HG03457 (cell line): ENCODE results near the gene ACOXL.

Source experiments
- ATAC-seq: cut with Tn5 transposase; IDR thresholded peaks from one replicate; pipeline ENCODE4 v1.9.1; 2021; ENCODE audit warnings: moderate number of reproducible peaks; ENCODE audit not compliant: unreplicated experiment

ACOXL gene

DNA sequence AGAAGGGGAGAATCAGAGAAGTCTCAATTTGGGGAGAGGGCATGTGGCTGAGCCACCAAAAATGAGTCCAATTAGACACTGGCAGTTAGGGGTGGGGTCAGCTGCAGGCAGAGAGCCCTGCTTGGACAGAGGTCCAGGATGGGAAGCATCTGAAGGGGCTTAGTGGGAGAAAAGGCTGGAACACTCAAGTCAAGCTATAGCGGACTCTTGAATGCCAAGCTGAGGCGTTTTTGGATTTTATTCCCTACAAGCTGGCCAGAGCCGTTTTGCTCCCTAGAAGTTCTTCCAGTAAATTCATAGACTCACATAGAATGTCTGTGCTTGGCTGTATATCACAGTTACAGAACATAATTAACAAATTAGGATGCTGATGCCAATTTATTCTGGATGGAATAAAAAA lies 172.8 kb downstream of the ACOXL start:
- no peak for ATAC-seq

DNA sequence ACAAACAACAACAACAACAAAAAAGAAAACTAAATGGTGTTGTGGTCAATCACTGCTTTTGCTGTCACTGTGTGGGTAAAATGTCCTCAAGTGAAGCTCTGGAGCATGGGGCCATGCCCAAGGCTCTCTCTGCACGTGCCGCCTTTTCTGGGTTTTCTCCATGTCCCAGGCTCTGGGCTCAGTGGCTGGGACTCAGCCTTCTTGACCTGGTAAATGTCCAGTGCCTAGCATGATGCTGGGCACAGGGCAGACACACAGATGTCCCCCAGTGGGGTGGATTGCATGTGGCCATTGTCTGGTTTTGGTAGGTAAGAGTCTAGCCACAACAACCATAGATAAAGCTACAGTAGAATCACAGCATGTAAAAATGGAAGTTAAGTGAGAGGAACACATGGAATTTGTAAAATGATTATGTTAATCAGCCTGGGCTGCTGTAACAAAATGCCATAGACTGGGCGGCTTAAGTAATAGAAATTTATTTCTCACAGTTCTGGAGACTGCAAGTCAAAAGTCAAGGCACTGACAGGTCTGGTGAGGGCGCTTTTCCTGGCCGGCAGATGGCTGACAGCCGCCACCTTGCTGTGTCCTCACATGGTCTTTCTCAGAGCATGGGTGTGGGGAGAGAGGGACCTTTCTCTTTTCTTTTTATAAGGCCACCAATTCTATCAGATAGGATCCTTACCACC lies 174.4 kb downstream of the ACOXL start:
- ATAC-seq = no peak

DNA sequence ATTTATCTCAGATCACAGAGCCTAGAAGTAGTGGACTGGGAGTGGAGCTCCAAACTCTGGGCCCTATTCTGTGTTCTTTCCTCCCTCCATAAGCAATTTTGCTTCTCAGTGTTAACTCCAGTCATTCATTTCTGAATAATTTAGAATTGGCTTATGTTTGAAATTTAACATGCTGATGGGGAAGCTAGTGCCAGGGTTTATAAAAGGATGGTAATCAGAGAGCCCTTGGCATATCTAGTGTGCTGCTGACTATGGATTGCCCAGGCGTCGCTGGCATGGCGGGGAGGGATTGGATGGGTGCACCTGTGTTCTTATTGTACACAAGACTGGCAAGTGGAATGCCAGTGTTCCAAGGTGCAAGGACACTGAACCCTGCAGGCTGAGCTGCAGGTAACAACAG lies 177.1 kb downstream of the ACOXL start:
- no peak for ATAC-seq

DNA sequence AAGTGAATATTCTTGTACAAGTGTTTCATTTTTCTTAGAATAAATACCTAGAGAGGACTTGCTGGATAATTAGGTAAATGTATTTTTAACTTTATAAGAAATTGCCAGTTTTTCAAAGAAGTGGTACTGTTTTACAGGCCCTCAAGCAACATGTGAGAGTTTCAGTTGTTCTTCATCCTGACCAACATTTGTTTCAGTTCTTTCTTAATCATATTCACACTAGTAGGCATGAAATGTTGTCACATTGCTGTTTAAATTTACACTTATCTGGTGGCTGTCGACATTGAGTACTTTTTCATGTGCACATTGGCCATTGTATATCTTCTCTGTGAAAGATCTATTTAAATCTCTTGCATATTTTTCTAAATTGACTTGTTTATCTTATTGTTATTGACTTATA lies 178.1 kb downstream of the ACOXL start:
- ATAC-seq = no peak

DNA sequence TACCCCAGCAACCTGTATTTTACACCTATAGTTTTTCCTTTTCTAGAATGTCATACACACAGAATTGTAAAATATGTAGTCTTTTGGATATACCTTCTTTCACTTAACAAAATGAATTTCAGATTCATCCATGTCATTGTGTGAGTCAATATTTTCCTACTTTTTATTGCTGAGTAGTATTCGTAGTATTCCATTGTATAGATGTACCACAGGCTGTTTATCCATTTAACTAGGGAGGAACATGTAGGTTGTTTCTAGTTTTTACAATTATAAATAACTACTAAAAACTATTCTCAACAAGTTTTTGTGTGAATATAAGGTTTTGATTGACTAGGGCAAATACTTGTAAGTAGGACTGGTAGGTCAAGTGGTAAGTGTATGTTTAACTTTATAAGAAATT lies 187.4 kb downstream of the ACOXL start:
- ATAC-seq = no peak

DNA sequence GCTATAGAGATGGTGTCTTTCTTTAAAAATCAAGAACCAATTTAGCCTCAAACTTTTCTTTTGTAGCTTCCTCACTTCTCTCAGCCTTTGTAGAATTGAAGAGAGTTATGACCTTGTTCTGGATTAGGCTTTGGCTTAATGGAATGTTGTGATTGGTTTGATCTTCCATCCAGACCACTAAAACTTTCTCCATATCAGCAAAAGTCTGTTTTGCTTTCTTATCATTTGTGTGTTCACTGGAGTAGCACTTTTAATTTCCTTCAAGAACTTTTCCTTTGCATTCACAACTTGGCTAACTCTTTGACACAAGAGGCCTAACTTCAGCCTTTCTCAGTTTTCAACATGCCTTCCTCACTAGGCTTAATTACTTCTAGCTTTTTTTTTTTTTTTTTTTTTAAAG lies 193.1 kb downstream of the ACOXL start:
- no peak for ATAC-seq

DNA sequence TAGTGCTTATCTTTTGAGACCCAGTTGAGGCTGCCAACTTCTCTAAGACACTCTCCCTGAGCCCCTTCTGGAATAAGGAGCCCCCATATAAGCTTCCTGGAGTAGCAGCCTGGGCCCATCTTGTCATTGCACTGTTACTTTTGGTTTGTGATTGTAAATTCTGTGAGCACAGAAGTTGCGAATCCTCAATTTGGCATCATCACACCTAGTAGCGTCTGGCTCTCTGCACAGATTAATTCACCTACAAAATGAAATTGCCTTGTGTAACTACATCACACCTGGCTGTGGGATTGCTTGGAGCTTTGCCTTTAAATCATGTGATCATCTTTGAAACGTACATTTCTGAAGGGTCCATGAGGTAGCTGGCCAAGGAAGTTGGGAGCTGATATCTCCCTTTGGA lies 195.2 kb downstream of the ACOXL start:
- no peak for ATAC-seq

DNA sequence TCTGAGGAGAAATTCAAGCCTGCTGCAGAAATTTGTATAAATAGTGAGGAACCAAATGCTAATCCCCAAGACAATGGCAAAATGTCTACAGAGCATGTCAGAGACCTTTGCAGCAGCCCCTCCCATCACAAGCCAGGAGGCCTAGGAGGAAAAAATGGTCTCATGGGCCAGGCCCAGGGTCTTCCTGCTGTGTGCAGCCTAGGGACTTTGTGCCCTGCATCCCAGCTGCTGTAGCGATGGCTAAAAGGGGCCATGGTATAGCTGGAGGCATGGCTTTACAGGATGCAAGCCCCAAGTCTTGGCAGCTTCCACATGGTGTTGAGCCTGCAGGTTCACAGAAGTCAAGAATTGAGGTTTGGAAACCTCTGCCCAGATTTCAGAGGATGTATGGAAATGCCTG lies 197.2 kb downstream of the ACOXL start:
- ATAC-seq = no peak

DNA sequence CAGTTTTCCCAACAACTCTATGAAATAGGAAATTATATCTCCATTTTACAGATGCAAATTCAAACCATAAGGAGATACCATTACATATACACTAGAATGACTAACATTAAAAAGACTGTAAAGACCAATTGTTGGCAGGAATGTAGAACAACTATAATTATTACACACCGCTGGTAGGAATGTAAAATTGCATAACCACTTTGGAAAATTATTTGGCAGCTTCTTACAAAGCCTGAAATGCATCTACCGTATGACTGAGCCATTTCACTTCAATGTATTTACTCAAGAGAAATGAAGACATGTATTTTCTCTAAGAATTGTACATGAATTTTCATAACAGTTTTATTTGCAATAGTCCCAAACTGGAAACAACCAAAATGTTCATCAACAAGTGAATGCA lies 199.3 kb downstream of the ACOXL start:
- ATAC-seq = no peak

DNA sequence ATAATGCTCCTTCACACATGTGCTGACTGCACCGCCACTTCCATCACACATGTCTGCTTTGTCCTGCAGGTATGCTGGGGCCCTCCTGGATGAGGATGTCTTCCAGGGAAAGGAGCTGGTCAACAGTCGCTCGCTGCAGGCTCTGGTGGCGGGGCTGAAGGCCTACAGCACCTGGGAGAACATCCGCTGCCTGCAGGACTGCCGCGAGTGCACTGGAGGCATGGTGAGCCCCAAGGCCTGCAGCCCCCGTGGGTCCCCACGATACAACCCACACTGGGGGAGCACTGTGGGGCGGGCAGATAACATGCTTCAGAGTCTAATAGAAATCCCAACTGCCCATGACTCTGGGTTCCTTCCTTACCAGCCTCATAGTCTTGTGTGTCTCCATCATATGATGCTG lies 201.0 kb downstream of the ACOXL start:
- no peak for ATAC-seq

DNA sequence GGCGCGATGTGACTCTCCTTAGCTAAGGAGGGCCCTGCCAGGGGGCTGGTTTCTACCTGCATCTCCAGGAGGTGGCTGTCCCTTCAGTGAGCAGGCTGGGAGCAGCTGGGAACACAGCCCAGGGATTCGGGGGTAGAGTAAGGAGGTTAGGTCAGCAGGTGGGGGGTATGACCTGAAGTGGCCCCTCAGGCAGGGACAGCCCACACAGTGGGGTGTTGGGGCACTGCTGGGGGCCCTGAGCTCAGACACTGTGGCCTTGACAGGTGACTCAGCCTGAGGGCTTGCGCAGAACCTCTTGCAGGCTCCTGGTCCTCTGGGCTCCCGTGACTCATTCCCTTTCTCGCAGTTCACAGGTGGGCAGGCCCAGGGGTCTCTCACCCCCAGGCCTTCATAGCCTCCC lies 202.6 kb downstream of the ACOXL start:
- no peak for ATAC-seq

DNA sequence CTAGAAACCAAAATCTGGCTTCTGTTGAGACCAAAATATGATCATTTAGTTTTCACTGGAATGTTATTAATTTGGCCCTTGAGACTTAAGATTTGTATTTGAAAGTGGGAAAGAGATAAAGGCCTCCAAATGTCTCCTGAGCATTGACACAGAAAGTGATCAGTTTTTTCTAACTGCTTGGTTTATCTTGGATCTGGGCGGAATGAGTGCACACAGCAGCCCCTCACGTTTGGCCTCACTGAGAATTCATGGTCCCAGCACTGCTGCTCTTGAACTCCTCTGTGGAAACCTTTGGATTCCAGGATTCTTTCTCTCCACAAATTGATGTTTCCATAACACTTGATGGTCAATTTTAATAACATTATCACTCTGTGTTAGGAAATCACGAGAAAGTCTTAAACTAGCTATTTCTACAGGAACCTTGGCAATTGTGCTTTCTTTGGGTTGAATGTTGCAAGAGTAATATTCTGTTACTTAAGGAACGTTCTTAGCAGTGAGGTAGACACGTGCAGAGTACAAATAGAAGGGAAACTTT lies 208.1 kb downstream of the ACOXL start:
- ATAC-seq = no peak

DNA sequence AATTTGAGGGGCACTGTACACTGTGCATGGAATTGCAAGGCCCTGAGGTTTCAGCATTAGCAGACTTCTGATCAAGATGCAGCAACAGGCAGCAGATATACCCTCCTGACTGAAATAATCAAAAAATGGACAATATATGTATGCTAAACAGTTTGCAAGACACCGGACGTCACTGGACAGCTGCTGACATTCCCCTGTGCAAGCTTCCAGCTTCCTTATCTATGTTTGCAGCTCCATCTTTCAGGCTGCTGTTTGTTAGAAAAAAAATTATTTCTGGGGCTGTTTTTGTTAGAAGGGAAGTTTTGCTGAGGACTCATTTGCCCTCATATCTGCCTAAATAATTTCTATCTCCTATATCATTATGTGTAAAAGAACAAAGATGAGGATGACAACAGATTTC lies 208.9 kb downstream of the ACOXL start:
- no peak for ATAC-seq

DNA sequence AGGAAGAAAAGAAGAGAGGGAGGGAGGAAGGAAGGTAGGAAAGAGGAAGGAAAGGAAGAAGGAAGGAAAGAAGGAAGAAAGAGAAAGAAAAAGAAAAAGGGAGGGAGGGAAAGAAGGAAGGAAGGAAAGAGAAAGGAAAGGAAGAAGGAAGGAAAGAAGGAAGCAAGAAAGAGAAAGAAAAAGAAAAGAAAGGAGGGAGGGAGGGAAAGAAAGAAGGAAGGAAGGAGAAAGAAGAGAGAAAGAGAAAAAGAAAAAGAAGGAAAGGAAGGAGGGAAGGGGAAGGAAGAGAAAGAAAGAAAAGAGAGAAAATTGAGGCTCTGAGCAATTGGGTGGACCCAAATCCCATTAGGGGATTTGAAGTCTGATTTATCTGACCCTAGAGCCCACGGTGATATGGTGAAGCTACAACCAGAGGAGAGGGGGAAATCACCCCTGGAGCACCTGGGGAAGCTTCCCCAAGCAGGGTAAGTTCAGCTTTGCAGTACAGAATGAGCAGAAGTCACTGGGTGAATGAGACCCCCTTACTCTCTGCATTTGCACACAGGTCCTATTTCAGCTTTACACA lies 210.8 kb downstream of the ACOXL start:
- no peak for ATAC-seq

DNA sequence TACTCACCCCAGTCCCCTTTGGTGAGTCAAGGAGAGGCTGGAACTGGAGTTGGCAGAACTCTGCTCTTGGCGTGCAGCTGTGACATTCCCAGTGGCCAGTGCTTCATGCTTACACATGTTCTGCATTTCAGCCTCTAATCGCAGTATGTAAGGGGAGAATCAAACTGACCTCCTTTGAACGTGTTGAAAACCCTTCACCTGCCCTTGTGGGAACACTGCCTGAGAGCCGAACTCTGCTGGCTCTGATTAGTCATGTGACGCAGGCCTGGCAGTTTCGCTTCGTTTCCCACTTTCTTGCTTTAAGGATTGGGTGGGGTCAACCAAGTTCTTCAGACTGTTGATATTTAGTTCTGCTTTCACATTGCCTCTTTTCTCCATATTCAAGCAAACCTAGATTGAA lies 214.5 kb downstream of the ACOXL start:
- no peak for ATAC-seq

DNA sequence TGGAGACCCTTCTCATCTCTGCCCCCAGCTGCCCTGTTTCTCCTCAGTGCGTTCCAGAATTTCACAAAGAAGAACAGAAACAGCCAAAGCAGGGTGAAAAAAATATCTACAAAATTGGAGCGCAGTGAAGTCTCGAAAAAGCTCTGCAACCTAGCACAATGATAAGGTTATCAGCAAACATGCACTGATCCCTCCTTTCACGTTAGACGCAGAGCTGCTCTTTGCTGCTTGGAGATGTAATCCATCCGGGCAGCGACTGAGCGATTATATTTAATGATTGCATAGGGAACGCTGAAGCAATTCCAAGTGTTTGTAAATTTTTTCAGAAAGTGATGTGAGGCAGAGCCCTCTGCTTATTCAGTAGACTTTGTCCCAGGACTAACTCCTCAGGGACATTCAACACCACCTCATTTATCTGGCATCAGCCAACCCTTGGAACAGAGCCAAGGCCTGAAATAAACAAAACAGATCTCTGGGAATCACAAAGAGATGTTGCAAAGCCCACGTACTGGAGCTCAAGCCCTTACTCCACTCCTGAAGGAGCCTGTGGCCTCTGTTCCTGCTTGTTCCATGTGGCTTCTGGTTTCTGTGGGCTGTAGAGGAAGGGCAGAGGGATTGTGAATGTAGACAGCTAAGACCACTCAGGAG lies 215.8 kb downstream of the ACOXL start:
- no peak for ATAC-seq

DNA sequence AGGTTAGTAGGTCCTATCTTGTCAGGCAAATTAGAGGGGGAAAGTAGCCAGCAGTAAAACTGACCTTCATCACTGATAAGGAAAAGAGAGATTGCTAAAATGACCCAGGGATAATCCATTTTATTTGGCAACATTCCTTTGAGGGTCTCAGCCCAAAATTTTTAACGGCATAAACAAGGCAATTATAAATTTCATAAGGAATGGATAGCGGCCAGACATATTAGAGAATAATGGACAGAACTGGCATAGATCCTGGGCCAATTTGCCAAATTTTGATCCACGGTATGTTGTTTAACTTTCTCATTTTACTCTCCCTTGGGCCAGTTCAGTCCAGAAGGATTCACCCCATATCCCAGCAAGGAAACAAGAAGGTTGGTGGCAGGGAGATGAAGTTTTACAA lies 217.9 kb downstream of the ACOXL start:
- ATAC-seq = no peak

DNA sequence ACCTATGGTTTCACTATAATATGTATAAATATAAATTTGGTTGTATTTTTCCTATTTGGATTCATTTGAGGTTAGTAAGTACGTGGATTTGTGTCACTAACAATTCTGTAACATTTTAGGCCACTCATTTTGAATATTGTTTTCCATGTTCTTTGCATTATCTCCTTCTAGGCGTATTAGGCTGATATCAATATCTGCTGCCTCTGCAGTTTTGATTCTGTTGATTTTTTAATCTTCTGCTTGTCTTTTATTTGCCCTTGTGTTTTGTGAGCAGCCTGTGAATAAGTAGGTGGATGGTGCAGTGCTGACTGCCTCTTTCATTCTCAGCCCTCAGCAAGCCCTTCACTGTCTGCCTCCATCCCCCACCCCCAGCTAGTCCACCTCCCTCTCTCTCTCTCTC lies 222.7 kb downstream of the ACOXL start:
- no peak for ATAC-seq

DNA sequence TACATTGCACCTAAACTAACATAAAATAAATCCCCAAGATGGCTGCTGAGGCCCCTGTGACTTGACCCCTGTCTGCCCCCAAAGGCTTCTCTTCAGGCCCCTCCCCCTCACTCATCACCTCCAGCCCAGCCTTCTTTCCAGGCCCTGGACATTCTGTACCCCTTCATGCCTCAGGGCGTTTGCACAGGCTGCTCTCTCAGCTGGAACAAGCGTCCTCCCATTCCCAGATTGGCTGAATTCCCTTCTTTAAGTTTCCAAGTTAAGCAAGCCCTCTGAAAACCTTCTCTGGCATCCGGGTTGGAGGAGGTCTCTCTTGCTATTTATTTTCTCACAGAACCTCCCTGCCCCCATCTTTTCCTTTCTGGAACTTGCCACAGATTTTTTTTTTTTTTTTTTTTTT lies 223.2 kb downstream of the ACOXL start:
- no peak for ATAC-seq

DNA sequence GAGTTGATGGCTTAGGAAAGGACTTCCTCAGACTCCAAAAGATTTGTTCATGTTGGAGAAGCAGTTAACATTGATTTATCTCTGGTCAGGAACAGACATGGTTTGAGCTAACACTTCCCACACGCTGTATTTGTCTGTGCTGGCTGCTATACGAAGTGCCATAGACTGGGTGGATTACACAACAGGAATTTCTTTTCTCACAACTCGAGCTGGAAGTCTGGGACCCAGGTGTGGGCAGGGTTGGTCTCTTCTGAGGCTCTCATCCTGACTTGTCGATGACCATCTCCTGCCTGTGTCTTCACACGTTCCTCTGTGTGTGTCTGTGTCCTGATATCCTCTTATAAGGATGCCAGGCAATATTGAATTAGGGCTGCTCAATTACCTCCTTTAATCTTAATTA lies 224.9 kb downstream of the ACOXL start:
- ATAC-seq = no peak

DNA sequence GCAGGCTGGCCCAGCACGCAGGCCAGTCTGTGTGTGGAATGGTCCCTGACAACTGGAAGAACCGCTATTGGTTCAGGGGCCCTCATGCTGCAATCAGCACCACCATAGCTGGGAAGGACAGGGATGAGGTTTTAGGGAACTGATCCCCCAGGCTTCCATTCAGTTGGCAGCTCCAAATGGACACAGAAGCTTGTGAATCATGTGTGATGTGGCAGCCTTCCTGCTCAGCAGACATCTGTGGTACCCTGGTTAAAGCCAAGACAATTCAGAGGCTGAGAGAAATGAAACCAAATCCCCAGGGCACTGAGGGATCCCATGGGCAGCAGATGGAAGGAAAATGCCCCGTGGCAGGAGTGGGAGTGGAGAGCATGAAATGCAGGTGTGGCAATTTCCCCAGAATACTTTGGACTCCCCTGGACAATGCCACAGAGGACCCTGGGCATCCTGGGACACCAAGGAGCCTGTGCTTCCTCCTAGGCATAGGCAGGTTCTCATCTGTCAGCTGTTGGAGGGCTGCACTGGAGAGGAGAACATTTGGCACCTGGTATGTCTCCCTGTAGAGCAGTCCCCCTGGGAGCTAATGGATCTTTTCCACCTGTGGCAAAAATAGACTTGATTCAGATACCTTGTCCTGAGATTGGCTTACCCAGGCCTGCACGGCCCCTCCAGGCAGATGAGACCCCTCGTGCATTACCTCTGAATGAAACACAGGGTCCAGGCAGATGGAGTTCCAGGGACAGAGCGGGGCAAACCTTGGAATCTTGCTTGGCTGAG lies 226.2 kb downstream of the ACOXL start:
- ATAC-seq = no peak

DNA sequence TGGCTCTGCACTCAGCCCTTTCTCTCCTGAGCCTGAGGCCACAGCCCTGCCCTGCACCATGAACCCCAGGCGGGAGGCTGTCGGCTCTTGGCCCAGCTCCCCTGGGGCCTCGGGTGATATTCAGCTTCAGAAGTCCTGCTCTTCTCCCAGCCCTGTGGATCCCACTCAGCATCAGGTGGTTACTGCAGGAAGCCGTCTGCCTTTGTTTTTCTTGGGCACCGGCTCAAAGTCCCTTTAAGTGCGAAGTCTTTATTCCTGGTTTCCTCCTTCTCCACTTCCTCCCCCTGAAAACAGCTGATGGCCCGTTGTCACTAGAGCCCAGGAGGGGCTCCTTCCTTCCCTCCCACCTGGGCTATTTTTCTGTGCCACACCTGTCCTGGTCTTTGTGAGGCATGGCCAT lies 226.8 kb downstream of the ACOXL start:
- ATAC-seq = no peak
